Astrocyte (in vitro differentiated cells and primary cell): ENCODE data around the gene FETUB.

ENCODE experiments used
- EZH2 ChIP-seq: IDR thresholded peaks from 2 replicates; pipeline ENCODE4 v1.6.1; 2012; ENCODE audit warnings: mild to moderate bottlenecking, low read length, inconsistent platforms; ENCODE audit not compliant: insufficient read depth
- TF ChIP-seq, protein P1 (sequence below): IDR thresholded peaks from 2 replicates; pipeline ENCODE4 v1.5.1; 2011; ENCODE audit warnings: low read depth, mild to moderate bottlenecking, inconsistent platforms, low read length, moderate library complexity; ENCODE audit not compliant: insufficient read depth

DNA sequence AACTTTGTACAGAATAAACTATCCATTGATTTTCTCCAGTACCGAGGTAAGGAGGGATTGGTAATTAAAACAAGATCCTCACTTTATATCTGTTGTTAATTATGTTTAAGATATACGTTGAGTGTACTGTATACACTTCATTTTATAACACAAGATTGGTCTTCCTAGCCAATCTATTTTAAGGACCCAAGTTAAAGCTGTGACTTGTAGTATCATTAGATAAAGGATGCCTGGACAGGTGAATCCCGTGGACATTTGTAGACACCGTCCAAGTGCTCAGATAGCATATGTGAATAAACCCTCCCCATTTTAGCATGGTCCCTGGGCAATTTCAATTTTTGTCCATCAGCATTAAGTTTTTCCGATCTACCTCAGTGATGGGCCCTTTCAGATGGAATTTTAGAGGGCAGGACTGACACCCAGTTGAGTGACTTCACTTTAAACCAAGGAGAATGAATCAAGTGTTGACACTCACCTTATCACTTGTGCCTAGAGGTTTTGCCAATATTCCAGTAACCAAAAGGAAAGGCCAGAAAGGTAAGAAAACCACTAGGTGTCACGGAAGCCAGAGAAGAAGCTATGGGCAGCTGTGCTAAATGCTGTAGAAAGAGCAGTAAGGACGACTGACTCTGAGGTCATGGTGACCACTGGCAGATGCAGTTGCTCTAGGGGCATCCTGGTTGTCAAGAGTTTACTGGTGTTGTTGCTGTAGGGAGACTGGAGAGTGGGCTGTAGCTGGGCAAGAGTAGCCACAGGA is 18.1 kb upstream of the FETUB start:
- TF ChIP-seq, protein P1, sequence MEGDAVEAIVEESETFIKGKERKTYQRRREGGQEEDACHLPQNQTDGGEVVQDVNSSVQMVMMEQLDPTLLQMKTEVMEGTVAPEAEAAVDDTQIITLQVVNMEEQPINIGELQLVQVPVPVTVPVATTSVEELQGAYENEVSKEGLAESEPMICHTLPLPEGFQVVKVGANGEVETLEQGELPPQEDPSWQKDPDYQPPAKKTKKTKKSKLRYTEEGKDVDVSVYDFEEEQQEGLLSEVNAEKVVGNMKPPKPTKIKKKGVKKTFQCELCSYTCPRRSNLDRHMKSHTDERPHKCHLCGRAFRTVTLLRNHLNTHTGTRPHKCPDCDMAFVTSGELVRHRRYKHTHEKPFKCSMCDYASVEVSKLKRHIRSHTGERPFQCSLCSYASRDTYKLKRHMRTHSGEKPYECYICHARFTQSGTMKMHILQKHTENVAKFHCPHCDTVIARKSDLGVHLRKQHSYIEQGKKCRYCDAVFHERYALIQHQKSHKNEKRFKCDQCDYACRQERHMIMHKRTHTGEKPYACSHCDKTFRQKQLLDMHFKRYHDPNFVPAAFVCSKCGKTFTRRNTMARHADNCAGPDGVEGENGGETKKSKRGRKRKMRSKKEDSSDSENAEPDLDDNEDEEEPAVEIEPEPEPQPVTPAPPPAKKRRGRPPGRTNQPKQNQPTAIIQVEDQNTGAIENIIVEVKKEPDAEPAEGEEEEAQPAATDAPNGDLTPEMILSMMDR, result no peak
- no peak for TF ChIP-seq EZH2
